Measurements from ENCODE around the gene PTPRM.

PTPRM gene

GRCh38 chr18:7870266-7870665 lies 303.1 kb downstream of the PTPRM start:
- no peak for DNase-seq

GRCh38 chr18:7870855-7871254 lies 303.7 kb downstream of the PTPRM start:
- DNase-seq, result no peak

GRCh38 chr18:7871560-7872456 lies 304.7 kb downstream of the PTPRM start:
- DNase-seq, result no peak

- DNase-seq, result no peak
These were observed 305.5 kb downstream of the PTPRM start for GRCh38 chr18:7872569-7872968.

- no peak for DNase-seq
These were observed 306.2 kb downstream of the PTPRM start for GRCh38 chr18:7873316-7873715.

GRCh38 chr18:7876354-7877104 lies 309.4 kb downstream of the PTPRM start:
- no peak for DNase-seq

- no peak for DNase-seq
These were observed 310.5 kb downstream of the PTPRM start for GRCh38 chr18:7877609-7878008.

GRCh38 chr18:7878265-7879211 lies 311.4 kb downstream of the PTPRM start:
- no peak for DNase-seq

- no peak for DNase-seq
These were observed 312.6 kb downstream of the PTPRM start for GRCh38 chr18:7879717-7880116.

GRCh38 chr18:7885865-7886264 lies 318.7 kb downstream of the PTPRM start:
- no peak for DNase-seq

- no peak for DNase-seq
These were observed 319.3 kb downstream of the PTPRM start for GRCh38 chr18:7886436-7886835.

GRCh38 chr18:7889515-7889914 lies 322.4 kb downstream of the PTPRM start:
- DNase-seq, result no peak

GRCh38 chr18:7890075-7890474 lies 323.0 kb downstream of the PTPRM start:
- no peak for DNase-seq

GRCh38 chr18:7892556-7892955 lies 325.4 kb downstream of the PTPRM start:
- no peak for DNase-seq

GRCh38 chr18:7894592-7894991 lies 327.5 kb downstream of the PTPRM start:
- no peak for DNase-seq

- no peak for DNase-seq
These were observed 328.2 kb downstream of the PTPRM start for GRCh38 chr18:7895346-7895745.

- no peak for DNase-seq
These were observed 329.0 kb downstream of the PTPRM start for GRCh38 chr18:7896161-7896560.

- no peak for DNase-seq
These were observed 329.8 kb downstream of the PTPRM start for GRCh38 chr18:7896805-7897518.

- no peak for DNase-seq
These were observed 331.1 kb downstream of the PTPRM start for GRCh38 chr18:7898181-7898580.

- DNase-seq, result no peak
These were observed 332.0 kb downstream of the PTPRM start for GRCh38 chr18:7899078-7899477.

GRCh38 chr18:7900091-7900490 lies 333.0 kb downstream of the PTPRM start:
- no peak for DNase-seq

GRCh38 chr18:7901657-7902056 lies 334.5 kb downstream of the PTPRM start:
- no peak for DNase-seq
